Endothelial cell of umbilical vein (primary cell): ENCODE measurements around the gene PPP1R12C. TPM values are rescaled to one million over a fixed set of nuclear protein-coding genes. Genes with fewer than 3 reads are reported as not detected.

ENCODE experiments used
- BruUV-seq: library from RNA; stranded (reverse); fragments of 400-500 nt; replicated peaks from 2 replicates; lab custom pipeline; 2021; lab: Mats Ljungman, UMichigan
- CTCF ChIA-PET: fragments of 300-600, 350-600 bp; sonication (Branson Sonifier 250); formaldehyde crosslinking; loops from one replicate; lab custom pipeline; 2021; ENCODE audit warnings: antibody characterized with exemption, inconsistent platforms; lab: Charles Lee
- POLR2A ChIA-PET: fragments of 300-600, 350-600 bp; sonication (Branson Sonifier 250); formaldehyde crosslinking; loops from one replicate; lab custom pipeline; 2021; ENCODE audit warnings: antibody characterized with exemption, inconsistent platforms; lab: Charles Lee
- DNase-seq: peaks from one replicate; pipeline ENCODE4 v3.0.0-alpha.2; 2011; ENCODE audit warnings: low read depth, low spot score
- FAIRE-seq: peaks from 2 replicates; lab custom pipeline; 2011; peaks lifted over from hg19 to GRCh38; lab: Jason Lieb, UNC
- H2AFZ ChIP-seq: 2 replicates; pipeline ENCODE4 v1.6.0; 2012; ENCODE audit warnings: low read depth, low read length, control low read depth, inconsistent platforms
- H3K27ac ChIP-seq: 2 replicates; pipeline ENCODE4 v1.5.1; 2011; ENCODE audit warnings: low read depth, mild to moderate bottlenecking, control low read depth, low read length, moderate library complexity; ENCODE audit not compliant: insufficient read depth
- H3K27me3 ChIP-seq, 2 experiments: 2 replicates each; pipeline versions ENCODE4 v1.6.0 to v1.6.1; 2011; ENCODE audit warnings: low read length in 2 of 2, mixed read lengths in 1 of 2; ENCODE audit not compliant: control insufficient read depth in 2 of 2, insufficient read depth in 2 of 2
- H3K36me3 ChIP-seq, 2 experiments: 2 replicates in 1 of 2; 3 replicates in 1 of 2; pipeline ENCODE4 v1.5.1; 2011; ENCODE audit warnings: low read length in 2 of 2, mild to moderate bottlenecking in 1 of 2, moderate library complexity in 1 of 2; ENCODE audit not compliant: control insufficient read depth in 2 of 2, insufficient read depth in 2 of 2; ENCODE audit errors: extremely low read depth in 1 of 2
- H3K4me1 ChIP-seq: 3 replicates; pipeline ENCODE4 v1.5.1; 2011; ENCODE audit warnings: mild to moderate bottlenecking, low read length; ENCODE audit not compliant: control insufficient read depth, insufficient read depth; ENCODE audit errors: extremely low read depth
- H3K4me2 ChIP-seq: 2 replicates; pipeline ENCODE4 v1.6.1; 2011; ENCODE audit warnings: low read length, control low read depth, mixed read lengths; ENCODE audit not compliant: insufficient read depth
- H3K4me3 ChIP-seq, 3 experiments: fragments of 200-600 bp in 1 of 3; sonication (generic), shearing (Covaris generic) in 1 of 3; replicated peaks in 1 of 3; 2 replicates each; pipeline ENCODE4 v1.5.1; 2011 to 2016; ENCODE audit warnings: control low read depth in 3 of 3, low read length in 3 of 3, mild to moderate bottlenecking in 2 of 3, inconsistent platforms in 1 of 3, low read depth in 1 of 3, moderate library complexity in 1 of 3; ENCODE audit not compliant: insufficient read depth in 1 of 3
- H3K79me2 ChIP-seq: 2 replicates; pipeline ENCODE4 v1.6.0; 2012; ENCODE audit warnings: low read length, inconsistent platforms; ENCODE audit not compliant: control insufficient read depth, insufficient read depth
- H3K9ac ChIP-seq: replicated peaks from 2 replicates; pipeline ENCODE3; 2011; ENCODE audit warnings: low read length, control low read depth; ENCODE audit not compliant: insufficient read depth; ENCODE audit errors: extremely low read depth
- H3K9me1 ChIP-seq: replicated peaks from 3 replicates; pipeline ENCODE4 v1.6.0; 2011; ENCODE audit warnings: mild to moderate bottlenecking, low read length; ENCODE audit not compliant: control insufficient read depth, insufficient read depth; ENCODE audit errors: extremely low read depth
- H3K9me3 ChIP-seq: replicated peaks from 2 replicates; pipeline ENCODE4 v1.5.1; 2012; ENCODE audit warnings: low read length, inconsistent platforms; ENCODE audit not compliant: control insufficient read depth, insufficient read depth
- H4K20me1 ChIP-seq: replicated peaks from 2 replicates; pipeline ENCODE3; 2011; ENCODE audit warnings: mild to moderate bottlenecking, low read length; ENCODE audit not compliant: control insufficient read depth, insufficient read depth; ENCODE audit errors: extremely low read depth
- EZH2 ChIP-seq: IDR thresholded peaks from 2 replicates; pipeline ENCODE4 v1.6.1; 2012; ENCODE audit warnings: borderline replicate concordance, low read depth, mild to moderate bottlenecking, moderate library complexity, low read length, inconsistent platforms; ENCODE audit not compliant: severe bottlenecking
- FOS ChIP-seq: IDR thresholded peaks from 2 replicates; pipeline ENCODE4 v1.6.1; 2011; ENCODE audit warnings: mild to moderate bottlenecking, low read length, moderate library complexity, borderline replicate concordance; ENCODE audit not compliant: insufficient read depth
- GATA2 ChIP-seq: IDR thresholded peaks from 2 replicates; pipeline ENCODE4 v1.7.0; 2011; ENCODE audit warnings: low read depth, mild to moderate bottlenecking, moderate library complexity, mixed read lengths, low read length; ENCODE audit not compliant: insufficient read length, insufficient read depth
- JUN ChIP-seq: IDR thresholded peaks from 2 replicates; pipeline ENCODE4 v1.6.1; 2011; ENCODE audit warnings: borderline replicate concordance, low read depth; ENCODE audit not compliant: insufficient read length, insufficient read depth
- MYC ChIP-seq: IDR thresholded peaks from one replicate; pipeline ENCODE4 v1.6.1; 2011; ENCODE audit warnings: mild to moderate bottlenecking, low read depth, low read length
- POLR2A ChIP-seq: IDR thresholded peaks from 2 replicates; pipeline ENCODE4 v1.6.1; 2012; ENCODE audit warnings: low read depth, mild to moderate bottlenecking, control low read depth, low read length
- POLR2AphosphoS5 ChIP-seq: IDR thresholded peaks from 2 replicates; pipeline ENCODE4 v1.6.1; 2012; ENCODE audit warnings: low read depth, mild to moderate bottlenecking, control low read depth, low read length, moderate library complexity; ENCODE audit not compliant: insufficient read depth
- dilution Hi-C: fragments of 300-500 bp; cut with MboI; formaldehyde crosslinking; loops from one replicate; pipeline ENCODE4 v1.15.0; 2019; ENCODE audit warnings: low sequenced_read_pairs; ENCODE audit not compliant: extremely low pct_ligation_motif_present
- intact Hi-C: fragments of 100-400 bp; cut with micrococcal nuclease; formaldehyde crosslinking; loops from one replicate; pipeline ENCODE4 v1.10.0; 2022
- polyA plus RNA-seq, 4 experiments: library from polyadenylated mRNA; depleted of rRNA in 3 of 4; stranded (reverse) in 3 of 4; unstranded in 1 of 4; fragments of >200 nt; gene quantifications; 2 replicates each; pipeline versions ENCODE4 v1.2.1 to v1.2.3, GENCODE V29; 2011 to 2012; ENCODE audit warnings: missing spikeins in 1 of 4
- total RNA-seq: library from RNA; stranded (reverse); gene quantifications from 2 replicates; pipeline ENCODE4 v1.2.3, GENCODE V29; 2021
- TF ChIP-seq, protein P1 (sequence below), 2 donors: IDR thresholded peaks; 1 replicate in 1 of 2; 2 replicates in 1 of 2; pipeline ENCODE4 v1.5.1; 2011; ENCODE audit warnings: low read length in 2 of 2, mild to moderate bottlenecking in 2 of 2, moderate library complexity in 2 of 2, control low read depth in 1 of 2, inconsistent platforms in 1 of 2, low read depth in 1 of 2; ENCODE audit not compliant: insufficient read depth in 1 of 2; ENCODE audit errors: extremely low read depth in 1 of 2
- TF ChIP-seq, protein P2 (sequence below): IDR thresholded peaks from 2 replicates; pipeline ENCODE4 v1.6.1; 2011; ENCODE audit not compliant: insufficient read depth, insufficient read length

The PPP1R12C gene
- total and polyA plus RNA-seq, 2 donors (not counting 3 experiments of a cell fraction or from before 2014, with no cell fraction given), result 69.5 to 149 TPM

DNA sequence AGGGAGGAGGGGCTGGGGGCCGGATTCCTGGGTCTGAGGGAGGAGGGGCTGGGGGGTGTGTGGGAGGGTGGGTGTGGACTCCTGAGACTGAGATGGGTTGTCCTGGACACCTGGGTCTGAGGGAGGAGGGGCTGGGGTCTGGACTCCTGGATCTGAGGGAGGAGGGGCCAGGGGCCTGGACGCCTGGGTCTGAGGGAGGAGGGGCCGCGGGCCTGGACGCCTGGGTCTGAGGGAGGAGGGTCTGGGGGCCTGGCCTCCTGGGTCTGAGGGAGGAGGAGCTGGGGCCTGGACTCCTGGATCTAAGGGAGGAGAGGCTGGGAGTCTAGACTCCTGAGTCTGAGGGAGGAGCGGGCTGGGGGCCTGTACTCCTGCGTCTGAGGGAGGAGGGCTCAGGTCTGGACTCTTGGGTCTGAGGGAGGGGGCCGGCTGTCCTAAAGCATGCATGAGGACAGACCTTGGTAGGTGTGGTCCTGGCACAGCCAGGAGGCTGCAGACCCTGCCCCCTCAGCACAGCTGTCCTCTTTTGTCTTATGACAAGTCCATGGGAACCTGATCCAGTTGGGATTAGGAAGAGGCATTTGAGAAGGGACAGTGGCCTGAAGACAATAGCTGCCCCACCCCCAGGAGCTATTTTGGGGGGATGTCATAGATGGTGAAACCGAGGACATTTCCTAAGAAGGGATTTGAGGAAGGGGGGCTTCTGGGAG lies 30.3 kb upstream of the PPP1R12C start:
- Histone ChIP-seq H3K9ac (no peak overlapping the region), H3K4me2 (no peak overlapping the region), H3K36me3 (no peaks in the 10 kb centered on the region), H3K9me3 (no peaks in the 10 kb centered on the region), H4K20me1 (no peaks in the 10 kb centered on the region), H3K9me1 (no peaks in the 10 kb centered on the region), H3K27ac (no peak overlapping the region), H3K27me3 (peaks cover 7 to 15% of the 10 kb centered on the region in 2 experiments), H3K79me2 (no peaks in the 10 kb centered on the region), H2AFZ (no peak overlapping the region), H3K4me3 (no peak overlapping the region), H3K4me1 (peaks cover 4% of the 10 kb centered on the region)
- TF ChIP-seq, protein P1, sequence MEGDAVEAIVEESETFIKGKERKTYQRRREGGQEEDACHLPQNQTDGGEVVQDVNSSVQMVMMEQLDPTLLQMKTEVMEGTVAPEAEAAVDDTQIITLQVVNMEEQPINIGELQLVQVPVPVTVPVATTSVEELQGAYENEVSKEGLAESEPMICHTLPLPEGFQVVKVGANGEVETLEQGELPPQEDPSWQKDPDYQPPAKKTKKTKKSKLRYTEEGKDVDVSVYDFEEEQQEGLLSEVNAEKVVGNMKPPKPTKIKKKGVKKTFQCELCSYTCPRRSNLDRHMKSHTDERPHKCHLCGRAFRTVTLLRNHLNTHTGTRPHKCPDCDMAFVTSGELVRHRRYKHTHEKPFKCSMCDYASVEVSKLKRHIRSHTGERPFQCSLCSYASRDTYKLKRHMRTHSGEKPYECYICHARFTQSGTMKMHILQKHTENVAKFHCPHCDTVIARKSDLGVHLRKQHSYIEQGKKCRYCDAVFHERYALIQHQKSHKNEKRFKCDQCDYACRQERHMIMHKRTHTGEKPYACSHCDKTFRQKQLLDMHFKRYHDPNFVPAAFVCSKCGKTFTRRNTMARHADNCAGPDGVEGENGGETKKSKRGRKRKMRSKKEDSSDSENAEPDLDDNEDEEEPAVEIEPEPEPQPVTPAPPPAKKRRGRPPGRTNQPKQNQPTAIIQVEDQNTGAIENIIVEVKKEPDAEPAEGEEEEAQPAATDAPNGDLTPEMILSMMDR (IDR thresholded peaks at IDR 0.05; ENCODE audit: extremely low read depth in 1 of 2, insufficient read depth in 1 of 2, low read depth in 1 of 2, low read length in 2 of 2), result no peak
- TF ChIP-seq MYC (no peak), POLR2A (no peak), JUN (no peak), EZH2 (no peak), GATA2 (no peak), FOS (no peak), POLR2AphosphoS5 (no peak)
- TF ChIP-seq, protein P2, sequence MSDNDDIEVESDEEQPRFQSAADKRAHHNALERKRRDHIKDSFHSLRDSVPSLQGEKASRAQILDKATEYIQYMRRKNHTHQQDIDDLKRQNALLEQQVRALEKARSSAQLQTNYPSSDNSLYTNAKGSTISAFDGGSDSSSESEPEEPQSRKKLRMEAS, result no peak
- ChIA-PET POLR2A (interaction anchor here (0.5 kb wide), 1 partner anchor 222 kb away, joined by 3 read pairs; the partner anchor contains the start of gene IL11), CTCF (interaction anchor here (1.6 to 3.8 kb wide), 3 partner anchors 12 to 270 kb away, joined by 5 to 34 read pairs (median 6); partner anchors contain the start of gene TMEM238)
- dilution Hi-C loops, result no loop called here
- no TSS peak for BruUV-seq
- no peak for FAIRE-seq
- intact Hi-C loops, result loop anchor here (10.0 kb wide), 1 partner anchor 237 kb away; the partner anchor contains the start of genes RPL28 and TMEM238
- DNase-seq, result no peak
